Hematopoietic multipotent progenitor cell treated with erythropoietin and hydrocortisone succinate and interleukin-3 and kit ligand, for 8 days (in vitro differentiated cells): ENCODE measurements around the gene ZNF740.
"Not testable (repeated sequence)": the region's sequence is repeated elsewhere in the genome, so short reads cannot be mapped to it uniquely, and the experiment has no call there.

ENCODE experiments used
- DNase-seq: peaks from one replicate; pipeline ENCODE4 v3.0.0-alpha.2; 2015

ZNF740 gene, protein sequence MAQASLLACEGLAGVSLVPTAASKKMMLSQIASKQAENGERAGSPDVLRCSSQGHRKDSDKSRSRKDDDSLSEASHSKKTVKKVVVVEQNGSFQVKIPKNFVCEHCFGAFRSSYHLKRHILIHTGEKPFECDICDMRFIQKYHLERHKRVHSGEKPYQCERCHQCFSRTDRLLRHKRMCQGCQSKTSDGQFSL

DNA sequence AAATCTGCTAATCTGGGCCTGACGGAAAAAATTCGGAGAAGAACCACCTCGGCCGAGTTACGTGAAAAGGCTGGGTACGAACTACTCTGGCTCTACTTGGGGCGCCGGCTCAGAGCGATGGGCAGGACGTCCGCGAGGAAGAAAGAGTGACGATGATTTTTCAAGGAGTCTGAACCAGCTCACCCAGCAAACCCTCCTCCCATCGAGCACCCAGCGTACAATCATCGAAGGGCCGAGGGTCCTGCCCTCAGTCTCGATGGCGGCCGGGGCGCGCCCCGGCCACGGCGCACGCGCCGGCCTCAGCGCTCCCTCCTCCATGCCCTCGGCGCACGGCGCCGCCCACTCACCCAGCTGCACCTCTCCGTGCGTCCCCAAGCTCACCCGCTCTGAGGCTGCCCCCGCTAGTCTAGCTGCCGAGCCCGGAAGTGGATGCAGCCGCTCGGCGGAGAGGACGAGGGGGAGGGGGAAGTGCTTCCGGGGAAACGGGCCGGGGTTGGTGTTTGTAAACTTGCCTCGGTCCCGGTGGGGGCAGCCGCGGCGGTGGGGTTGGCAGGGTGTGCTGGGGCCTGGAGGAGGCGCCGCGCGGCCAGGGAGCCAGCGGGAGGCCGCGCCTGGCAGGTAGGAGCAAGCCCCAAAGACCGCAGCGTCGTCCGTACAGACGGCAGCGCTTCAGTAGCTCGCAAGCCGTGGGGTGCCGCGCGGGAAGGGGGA, at the start of gene ZNF740, which contains the start of gene CSAD:
TSS of gene ZNF740 (plus strand) at position 503 of the 711 bp plus-strand sequence. CDS start 1,262 bp downstream, outside the sequence.
TSS of gene CSAD (minus strand) at position 706 of the 711 bp plus-strand sequence. CDS start 7,455 bp downstream, outside the sequence.
- DNase-seq, result peak; percentile 97

DNA sequence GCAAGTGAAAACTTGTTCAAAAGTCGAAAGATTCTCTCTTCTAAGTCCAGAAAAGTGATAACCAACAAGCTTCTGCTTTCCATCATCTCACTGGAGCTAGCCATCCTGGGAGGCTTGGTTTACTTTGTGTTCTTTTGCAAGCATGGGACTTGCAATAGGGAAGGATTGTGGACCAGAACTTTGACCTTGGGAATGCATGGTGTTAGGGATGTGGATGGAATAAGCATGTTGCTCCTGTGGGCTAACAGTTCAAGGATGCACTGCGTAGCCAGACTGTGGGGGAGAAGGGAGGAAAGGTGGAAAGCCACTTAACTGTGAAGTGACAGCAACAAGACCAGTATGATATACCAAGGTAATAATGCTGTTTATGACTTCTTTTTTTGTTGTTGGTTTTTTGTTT, 48.7 kb upstream of the ZNF740 start:
- no peak for DNase-seq

DNA sequence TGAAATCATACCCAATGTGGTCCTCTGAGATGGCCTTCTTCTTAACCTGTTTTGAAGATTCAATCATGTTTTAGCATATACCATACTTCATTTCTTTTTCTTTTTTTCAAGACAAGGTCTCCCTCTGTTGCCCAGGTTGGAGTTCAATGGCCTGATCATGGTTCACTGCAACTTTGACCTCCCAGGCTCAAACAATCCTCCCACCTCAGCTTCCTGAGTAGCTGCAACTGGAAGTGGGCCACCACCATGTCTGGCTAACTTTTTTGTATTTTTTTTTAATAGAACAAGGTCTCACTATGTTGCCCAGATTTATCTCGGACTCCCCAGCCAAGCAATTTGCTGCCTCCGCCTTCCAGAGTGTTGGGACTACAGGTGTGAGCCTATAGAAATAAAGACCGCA, 46.8 kb upstream of the ZNF740 start:
- no peak for DNase-seq

DNA sequence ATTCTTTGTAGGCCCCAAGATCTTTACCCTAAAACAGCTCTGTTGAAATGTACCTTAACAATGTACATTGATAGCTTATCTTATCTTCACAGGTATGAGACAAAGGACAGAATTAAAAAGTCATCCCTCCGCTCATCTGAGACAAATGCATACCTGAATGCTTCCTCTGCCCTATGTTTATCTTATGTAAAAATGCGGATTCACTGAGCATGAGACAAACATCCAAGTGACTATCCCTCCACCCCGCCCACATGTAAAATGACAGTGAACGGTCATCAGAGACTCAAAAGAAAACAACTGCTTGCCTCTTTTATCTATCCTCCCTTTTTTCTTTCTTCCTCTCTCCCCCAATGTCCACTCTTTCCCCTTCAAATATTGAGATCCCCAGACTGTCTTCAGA, 37.2 kb upstream of the ZNF740 start:
- no peak for DNase-seq

DNA sequence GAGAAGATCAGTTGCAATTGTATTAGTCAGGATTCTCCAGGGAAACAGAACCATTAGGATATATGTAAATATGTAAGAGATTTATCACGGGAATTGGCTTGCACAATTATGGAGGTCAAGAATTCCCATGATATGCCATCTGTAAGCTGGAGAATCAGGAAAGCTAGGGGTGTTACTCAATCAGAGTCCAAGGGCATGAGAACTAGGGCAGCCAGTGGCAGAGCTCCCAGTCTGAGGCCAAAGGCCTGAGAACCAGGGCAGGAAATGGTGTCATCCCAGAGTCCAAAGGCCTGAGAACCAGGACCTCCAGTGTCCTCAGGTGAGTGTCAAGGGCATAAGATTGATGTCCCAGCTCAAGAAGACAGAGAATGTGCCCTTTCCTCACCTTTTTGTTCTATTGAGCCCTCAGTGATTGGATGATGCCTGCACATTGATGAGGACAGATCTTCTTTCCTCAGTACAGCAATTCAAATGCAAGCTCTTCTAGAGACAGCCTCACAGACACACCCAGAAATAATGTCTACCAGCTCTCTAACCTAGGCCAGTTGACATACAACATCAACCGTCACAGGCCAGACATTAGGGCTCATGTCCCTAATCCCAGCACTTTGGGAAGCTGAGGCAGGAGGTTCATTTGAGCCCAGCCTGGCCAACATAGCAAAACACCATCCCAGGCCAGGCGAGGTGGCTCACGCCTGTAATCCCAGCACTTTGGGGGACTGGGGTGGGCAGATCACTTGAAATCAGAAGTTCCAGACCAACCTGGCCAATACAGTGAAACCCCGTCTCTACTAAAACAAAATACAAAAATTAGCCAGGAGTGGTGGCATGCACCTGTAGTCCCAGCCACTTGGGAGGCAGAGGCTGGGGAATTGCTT, 34.9 kb upstream of the ZNF740 start:
- DNase-seq, result no peak

DNA sequence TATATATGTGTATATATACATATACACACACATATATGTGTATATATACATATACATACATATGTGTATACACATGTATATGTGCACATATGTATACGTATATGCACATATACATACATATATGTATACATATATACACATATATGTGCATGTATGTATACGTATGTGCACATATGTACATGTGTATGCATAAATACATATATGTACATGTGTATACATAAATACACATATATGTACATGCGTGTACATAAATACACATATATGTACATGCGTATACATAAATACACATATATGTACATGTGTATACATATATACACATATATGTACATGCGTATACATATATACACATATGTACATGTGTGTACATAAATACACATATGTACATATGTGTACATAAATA, 33.3 kb upstream of the ZNF740 start:
- DNase-seq, result no peak

DNA sequence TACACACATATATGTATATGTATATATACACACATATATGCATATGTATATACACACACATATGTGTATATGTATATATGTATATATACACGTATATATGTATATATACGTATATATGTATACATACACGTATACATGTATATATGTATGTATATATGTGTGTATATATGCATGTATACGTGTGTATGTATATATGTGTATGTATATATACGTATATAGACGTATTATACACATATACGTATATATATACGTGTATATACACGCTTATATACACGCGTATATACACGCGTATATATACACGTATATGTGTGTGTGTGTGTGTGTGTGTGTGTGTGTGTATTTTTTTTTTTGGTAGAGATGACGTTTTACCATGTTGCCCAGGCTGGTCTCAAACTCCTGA, 32.9 kb upstream of the ZNF740 start:
- DNase-seq, result no peak

DNA sequence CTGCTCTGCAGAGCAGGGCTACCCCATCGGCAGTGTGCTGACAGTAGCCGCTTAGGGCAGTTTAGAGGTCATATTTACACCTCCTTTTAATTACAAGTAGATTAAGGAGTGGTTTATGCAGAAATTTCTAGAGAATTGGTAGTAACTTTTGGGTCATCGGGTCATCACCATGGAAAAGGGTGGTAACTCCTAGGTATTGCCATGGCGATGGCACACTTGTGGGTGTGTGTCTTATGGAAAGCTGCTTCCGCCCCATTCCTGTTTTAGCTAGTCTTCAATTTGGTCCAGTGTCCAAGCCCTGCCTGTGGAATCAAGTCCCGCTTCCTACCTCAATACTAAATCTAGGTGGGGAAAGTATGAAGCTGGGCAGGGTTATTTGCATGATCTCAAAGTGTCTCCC, 29.5 kb upstream of the ZNF740 start:
- DNase-seq, result no peak

DNA sequence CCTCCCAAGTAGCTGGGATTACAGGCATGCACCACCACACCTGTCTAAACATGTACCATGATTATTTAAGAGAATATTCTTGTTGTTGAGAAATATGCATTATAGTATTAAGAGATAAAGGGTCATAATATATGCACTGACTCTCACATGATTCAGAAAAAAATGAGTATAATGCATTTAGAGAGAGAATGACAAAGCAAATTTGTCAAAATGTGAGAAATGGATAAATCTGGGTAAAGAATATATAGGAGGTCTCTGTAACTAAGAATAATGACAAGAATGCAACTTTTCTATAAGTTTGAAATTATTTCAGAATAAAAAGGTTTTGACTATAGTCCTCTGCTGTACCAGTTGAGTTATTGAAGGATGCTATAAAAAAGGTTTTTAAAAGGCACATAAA, 28.1 kb upstream of the ZNF740 start:
- DNase-seq, result no peak

DNA sequence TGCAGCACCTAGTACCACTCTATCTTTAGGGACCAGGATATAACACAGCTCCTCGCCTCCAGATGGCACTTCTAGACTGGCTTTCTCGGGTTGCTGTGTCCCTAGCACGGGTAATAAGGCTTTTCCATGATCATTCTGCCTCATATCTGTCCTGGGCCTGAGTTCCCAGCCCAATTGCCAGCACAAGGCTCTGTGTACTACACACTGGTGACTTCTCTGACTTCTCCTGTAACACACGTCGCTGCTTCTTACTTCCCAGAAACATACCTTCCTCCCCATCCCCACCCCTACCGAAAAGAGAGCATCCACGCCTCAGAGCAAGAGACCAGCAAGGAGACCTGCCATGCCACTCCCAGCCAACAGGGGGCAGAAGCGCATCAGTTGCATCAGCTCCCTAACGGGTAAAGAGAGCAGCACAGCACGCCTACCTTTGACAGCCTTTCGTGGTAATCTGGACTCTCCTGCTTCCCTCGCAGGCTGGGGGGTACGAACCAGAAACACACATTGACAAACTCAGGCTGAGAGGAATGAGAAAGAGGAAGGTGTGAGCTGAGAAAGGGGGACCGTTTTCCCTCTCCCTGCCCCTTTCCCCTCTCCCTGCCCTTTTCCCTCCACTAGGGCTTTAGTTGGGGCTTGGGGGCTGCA, 21.2 kb upstream of the ZNF740 start:
- DNase-seq, result peak; percentile 88

DNA sequence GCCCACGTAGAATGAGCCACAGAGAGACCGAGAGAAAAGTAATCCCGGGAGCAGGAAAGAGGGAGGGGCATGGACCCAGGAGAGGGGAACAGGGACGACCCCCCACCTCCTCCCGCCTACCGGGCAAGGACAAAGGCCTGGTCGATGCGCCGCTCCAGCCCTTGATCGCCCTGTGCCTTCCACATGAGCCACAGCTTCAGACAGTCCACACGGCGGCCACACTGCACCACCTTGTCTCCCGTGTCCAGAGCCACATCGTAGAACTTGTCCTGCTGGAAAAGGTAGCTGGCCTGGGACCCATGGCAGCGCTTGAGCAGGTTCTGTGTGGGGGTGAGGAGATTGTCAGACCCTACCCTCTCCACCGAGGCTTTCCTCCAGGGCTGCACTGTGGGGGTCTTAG, 20.5 kb upstream of the ZNF740 start:
- no peak for DNase-seq

DNA sequence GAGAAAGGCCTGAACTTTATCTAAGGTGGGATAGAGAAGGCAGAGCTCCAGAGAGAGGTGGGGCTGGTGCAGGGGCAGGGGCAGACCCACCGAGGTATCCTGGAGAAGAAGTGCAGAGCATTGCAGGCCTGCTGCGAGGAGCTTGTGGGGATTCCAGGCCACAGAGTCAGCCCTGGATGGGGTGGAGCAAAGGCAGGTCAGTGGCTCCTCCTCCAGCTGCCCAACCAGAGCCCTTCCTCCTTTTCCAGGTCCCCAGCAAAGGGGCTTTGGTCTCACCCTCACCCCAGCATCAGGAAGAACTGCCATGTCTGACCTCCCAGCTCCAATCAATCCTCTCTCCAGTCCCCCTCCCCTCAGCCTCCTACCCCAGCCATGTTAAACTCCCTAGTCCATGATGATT, 19.8 kb upstream of the ZNF740 start:
- DNase-seq, result no peak

DNA sequence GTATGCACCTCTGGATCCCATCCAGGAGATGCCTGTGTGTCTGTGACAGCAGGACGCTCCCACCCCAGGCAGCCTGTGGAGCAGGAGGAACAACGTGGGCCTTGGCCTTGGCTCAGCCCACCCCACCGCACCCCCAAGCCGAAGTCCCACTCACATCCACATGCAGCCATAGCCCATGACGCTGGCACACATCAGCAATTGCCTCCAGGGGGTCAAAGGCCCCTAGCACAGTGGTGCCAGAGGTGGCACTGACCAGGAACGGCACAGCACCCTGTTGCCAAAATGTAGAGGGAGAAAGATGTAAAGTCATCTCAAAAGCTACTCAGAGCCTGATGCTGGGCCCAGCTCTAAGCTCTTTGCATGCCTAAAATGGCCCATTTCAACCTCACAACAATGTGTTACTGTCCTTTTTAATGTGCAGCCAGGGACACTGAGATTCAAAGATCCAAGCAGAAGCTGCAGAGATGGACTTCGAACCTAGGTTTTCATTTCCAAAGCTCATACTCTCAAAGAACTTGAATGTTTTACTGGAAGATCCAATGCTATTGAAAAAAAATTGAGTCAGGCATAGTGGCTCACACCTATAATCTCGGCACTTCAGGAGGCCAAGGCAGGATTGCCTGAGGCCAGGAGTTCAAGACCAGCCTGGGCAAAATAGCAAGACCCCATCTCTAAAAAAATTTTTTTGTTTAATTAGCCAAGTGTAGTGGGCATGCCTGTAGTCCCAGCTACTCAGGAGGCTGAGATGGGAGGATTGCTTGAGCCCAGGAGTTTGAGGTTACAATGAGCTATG, 19.2 kb upstream of the ZNF740 start:
- no peak for DNase-seq

DNA sequence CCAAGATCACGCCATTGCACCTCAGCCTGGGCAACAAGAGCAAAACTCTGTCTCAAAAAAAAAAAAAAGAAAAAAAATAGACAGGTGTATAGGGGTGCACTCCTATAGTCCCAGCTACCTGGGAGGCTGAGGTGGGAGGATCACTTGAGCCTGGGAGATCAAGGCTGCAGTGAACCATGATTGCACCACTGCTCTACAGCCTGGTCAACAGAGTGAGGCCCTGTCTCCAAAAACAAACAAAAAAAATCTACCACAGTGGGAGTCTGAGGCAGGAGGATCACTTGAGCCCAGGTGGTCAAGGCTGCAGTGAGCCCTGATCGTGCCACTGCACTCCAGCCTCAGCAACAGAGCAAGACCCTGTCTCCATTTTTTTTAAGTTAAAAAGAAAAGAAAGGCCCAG, 17.5 kb upstream of the ZNF740 start:
- DNase-seq, result not testable (repeated sequence)

DNA sequence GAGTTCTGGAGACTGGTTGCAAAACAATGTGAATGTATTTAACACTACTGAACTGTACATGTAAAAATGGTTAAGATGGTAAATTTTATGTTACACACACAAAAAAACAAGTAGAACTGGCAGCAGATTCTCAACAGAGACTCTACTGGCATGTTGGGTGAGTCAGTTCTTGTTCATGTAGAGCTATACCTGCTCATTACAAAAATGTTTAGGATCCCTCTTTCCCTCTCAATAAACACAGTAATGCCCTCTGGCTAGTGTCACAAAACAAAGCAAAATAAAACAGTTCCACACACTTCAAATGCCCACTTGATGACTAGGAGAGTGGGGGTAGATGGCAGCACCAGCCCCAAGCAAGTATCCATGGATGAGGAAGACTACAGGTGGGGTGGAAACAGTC, 13.7 kb upstream of the ZNF740 start:
- DNase-seq, result no peak

DNA sequence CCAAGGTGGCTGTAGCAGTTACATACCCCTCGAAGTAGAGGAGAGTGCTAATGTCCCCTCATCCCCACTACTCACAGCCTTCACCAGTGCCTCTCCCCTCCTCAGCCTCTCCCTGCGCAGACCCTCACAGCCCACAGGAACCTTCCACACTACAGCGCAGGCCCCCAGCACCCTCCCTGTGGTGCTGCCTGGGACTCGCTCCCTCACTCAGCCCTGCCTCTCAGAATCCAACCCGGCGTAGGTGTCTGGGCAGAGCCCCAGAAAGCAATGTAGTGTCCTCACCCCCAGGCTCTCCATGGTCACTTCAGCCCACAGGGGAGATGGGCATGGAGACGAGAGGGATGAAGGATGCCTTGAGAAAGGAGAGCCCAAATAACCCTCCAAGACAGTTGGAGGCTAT, 10.9 kb upstream of the ZNF740 start:
- no peak for DNase-seq

DNA sequence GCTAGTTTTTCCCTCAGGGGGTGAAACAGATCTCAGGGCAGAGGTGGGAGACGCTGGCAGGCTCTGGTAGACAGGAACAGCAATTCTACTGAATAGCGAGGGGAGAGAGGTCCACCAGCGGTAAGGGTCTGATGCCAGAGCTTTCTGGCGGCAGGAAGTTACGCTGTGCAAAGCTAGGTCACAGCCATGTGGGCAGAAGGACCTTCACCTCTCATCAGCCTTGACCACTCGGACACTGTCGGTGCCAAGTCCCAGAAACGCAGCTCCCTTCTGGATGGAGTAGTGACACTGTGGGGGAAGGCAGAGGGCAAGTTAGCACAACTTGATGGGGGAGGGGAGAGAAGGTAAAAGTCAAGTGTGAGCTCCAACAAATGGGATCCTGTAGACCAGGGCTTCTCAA, 10.3 kb upstream of the ZNF740 start:
- DNase-seq, result no peak

DNA sequence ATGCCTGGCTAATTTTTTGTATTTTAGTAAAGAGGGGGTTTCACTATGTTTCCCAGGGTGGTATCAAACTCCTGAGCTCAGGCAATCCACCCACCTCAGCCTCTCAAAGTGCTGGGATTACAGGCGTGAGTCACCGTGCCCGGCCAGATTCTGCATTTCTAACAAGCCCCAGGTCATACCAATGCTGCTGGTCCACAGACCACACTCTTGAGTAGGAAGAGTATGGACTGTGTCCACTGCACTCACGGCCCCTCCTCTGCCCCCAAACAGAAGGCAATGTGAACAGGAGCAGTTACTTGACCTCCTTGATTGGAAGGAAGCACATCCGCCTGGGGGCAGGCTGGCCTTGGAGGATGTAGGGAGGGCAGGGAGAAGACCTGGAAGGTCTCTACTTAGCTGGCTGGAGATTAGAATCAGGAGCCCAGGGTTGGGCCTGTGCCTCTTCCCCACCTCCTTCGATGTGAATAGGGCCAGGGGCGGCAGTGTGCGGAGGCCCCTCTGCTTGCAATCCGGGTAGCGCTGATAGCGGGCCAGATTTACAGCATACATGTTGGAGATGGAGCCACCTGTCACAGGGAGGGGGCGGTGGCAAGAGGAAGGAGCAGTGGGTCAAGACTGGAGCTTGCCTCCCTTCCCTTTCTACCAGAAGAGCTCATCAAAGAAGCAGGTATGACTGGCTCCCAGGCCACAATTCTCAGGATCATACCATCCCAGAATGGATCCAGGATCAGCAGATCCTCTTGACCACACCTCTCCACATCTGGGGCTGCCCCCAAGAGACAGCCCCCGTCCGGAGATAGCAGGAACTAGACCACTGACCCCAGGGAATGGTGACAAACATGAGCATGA, 9.4 kb upstream of the ZNF740 start:
- no peak for DNase-seq

DNA sequence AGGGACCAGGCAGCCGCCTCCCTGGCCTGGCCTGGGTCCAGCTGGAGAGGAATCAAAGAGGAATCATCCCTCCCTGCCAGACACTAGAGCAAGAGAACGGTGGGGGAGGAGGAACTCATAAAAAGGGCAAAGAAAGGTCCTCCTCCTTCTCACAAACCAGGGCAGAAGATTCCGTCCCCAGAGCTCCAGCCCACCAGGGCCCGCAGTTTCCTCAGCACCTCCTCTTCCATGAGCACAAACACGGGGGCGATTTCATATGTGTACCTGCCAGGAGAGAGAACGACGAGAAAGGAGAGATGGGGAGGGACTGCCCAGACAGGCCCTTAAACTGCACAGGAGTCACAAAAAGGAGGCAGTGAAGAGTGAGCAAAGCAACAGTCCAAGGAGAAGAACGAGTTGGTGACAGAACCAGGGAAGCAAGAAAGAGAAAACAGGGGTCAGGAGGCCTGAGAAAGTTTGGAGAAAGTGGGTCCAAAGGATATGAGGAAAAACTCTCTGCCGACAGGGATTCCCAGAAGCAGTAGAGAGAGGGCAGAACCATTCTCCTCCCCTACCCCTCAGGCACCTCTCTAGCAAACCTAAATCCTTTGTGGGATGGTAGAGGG, 8.7 kb upstream of the ZNF740 start:
- DNase-seq, result peak; percentile 35

DNA sequence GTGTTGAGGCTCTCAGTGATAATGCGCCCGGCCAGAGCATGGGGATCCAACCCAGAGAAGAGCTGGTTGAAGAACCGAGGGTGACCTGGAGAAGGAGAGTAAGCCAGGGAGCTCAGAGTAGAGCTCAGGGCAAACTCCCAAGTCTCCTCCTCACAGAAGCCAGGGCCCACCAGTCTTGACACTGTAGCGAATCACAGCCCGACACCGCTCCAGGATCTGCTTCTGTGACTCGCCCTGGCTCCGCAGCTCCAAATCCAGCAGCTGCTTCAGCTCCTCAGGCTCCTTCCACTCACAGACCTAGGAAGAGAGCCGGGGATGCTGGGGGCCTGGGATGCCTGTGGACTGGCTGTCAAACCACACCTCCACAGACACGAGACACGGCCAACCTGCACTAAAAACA, 8.2 kb upstream of the ZNF740 start:
- no peak for DNase-seq
